GM15510 (cell line): ENCODE results near the gene OTUB1.

Source experiments
- POLR2A ChIP-seq: IDR thresholded peaks from 3 replicates; pipeline ENCODE4 v1.6.1; 2011; ENCODE audit warnings: borderline replicate concordance; ENCODE audit not compliant: insufficient read length; ENCODE audit errors: extremely low read depth

OTUB1 gene

GRCh38 chr11:64037027-64037634, 50.9 kb downstream of the OTUB1 start:
- TF ChIP-seq POLR2A: no peak

GRCh38 chr11:64038500-64038899, 52.3 kb downstream of the OTUB1 start:
- TF ChIP-seq POLR2A: no peak

GRCh38 chr11:64039012-64039665, 52.9 kb downstream of the OTUB1 start:
- TF ChIP-seq POLR2A: no peak

- TF ChIP-seq POLR2A: no peak
Measured at GRCh38 chr11:64040684-64041322, 54.6 kb downstream of the OTUB1 start.

GRCh38 chr11:64041846-64042245, 55.6 kb downstream of the OTUB1 start:
- TF ChIP-seq POLR2A: no peak

- no peak for TF ChIP-seq POLR2A
Measured at GRCh38 chr11:64042301-64042700, 56.1 kb downstream of the OTUB1 start.

- TF ChIP-seq POLR2A: no peak
Measured at GRCh38 chr11:64043545-64043944, 57.3 kb downstream of the OTUB1 start.

GRCh38 chr11:64044730-64045393, 58.6 kb downstream of the OTUB1 start:
- no peak for TF ChIP-seq POLR2A

GRCh38 chr11:64045700-64046099, 59.5 kb downstream of the OTUB1 start:
- no peak for TF ChIP-seq POLR2A
